Measurements from ENCODE around the gene DSTYK. TPM values are rescaled to one million over a fixed set of nuclear protein-coding genes. Genes with fewer than 3 reads are reported as not detected.

The DSTYK gene
- polyA plus RNA-seq, 12 donors = 6.0 to 9.3 (median 8.1) TPM; not detected in 1

Other genes with a start within 250 kb of the DSTYK start
- gene CNTN2, start 168.5 kb downstream of the DSTYK start, polyA plus RNA-seq (ENCODE audit: insufficient read length in 12 of 12) = 1 to 10 TPM in 2 of 12 donors, under 1 TPM in 8, not detected in 2; 0.57 to 3.8 (median 0.68) TPM
- gene TMEM81, start 127.2 kb downstream of the DSTYK start, polyA plus RNA-seq (ENCODE audit: insufficient read length in 12 of 12) = 1 to 10 TPM in 10 of 12 donors, not detected in 2; 2.0 to 3.1 (median 2.8) TPM
- 10 to 100 TPM in 9 of 12 donors, 1 to 10 TPM in 2, not detected in 1; 9.6 to 17.7 (median 12.1) TPM for gene RBBP5, start 89.7 kb downstream of the DSTYK start, polyA plus RNA-seq (ENCODE audit: insufficient read length in 12 of 12)
- 10 to 100 TPM in 5 of 12 donors, 1 to 10 TPM in 6, not detected in 1; 6.6 to 21.3 (median 10.0) TPM for gene TMCC2, start 16.2 kb upstream of the DSTYK start, polyA plus RNA-seq (ENCODE audit: insufficient read length in 12 of 12)
- gene NUAK2, start 110.0 kb upstream of the DSTYK start, polyA plus RNA-seq (ENCODE audit: insufficient read length in 12 of 12) = 1 to 10 TPM in 1 of 12 donors, under 1 TPM in 9, not detected in 2; 0.25 to 1.8 (median 0.69) TPM
- gene KLHDC8A, start 145.2 kb upstream of the DSTYK start, polyA plus RNA-seq (ENCODE audit: insufficient read length in 12 of 12) = 1 to 10 TPM in 1 of 12 donors, under 1 TPM in 9, not detected in 2; 0.17 to 1.0 (median 0.38) TPM
- gene LEMD1, start 210.4 kb upstream of the DSTYK start, polyA plus RNA-seq (ENCODE audit: insufficient read length in 12 of 12) = under 1 TPM in 1 of 12 donors, not detected in 11; 0.29 TPM
- gene BLACAT1, start 244.3 kb upstream of the DSTYK start, polyA plus RNA-seq (ENCODE audit: insufficient read length in 12 of 12) = under 1 TPM in 1 of 12 donors, not detected in 11; 0.12 TPM

Measured in muscle of arm (tissue), 12 donors.